ENCODE results near the gene CD59. TPM values are rescaled to one million over a fixed set of nuclear protein-coding genes. Genes with fewer than 3 reads are reported as not detected.

The CD59 gene
- total and polyA plus RNA-seq, 2 of the 4 experiments (the other 2 are of a cell fraction): 765 to 1,140 TPM

GRCh38 chr11:33656768-33657167 is 79.5 kb downstream of the CD59 start:
- BruUV-seq (replicated peaks): no TSS peak

More at GRCh38 chr11:33656768-33657167, 79.5 kb downstream of the CD59 start:
- Histone ChIP-seq H4K5ac (ENCODE audit: low read depth, low read length) (no peak overlapping the region), H4K20me1 (ENCODE audit: insufficient read depth, low read length) (no peaks in the 10 kb centered on the region), H3K4me2 (ENCODE audit: low read depth, low read length) (no peak overlapping the region), H3K4me1 (ENCODE audit: control insufficient read depth, insufficient read depth, low read length) (peaks cover 3% of the 10 kb centered on the region), H2BK120ac (ENCODE audit: low read depth, low read length) (no peak overlapping the region), H2AFZ (replicated peaks; ENCODE audit: low read length, poor library complexity) (no peak overlapping the region), H3K9me3 (ENCODE audit: control insufficient read depth, insufficient read depth, low read length) (no peaks in the 10 kb centered on the region), H2AK5ac (ENCODE audit: low read depth, low read length) (no peak overlapping the region), H3K56ac (ENCODE audit: extremely low read depth, insufficient read depth, low read length) (no peak overlapping the region), H3K23ac (ENCODE audit: low read depth, low read length) (no peak overlapping the region), H3K27ac (ENCODE audit: insufficient read depth, low read length) (no peak overlapping the region), H3K4me3 (ENCODE audit: insufficient read depth, low read depth, low read length) (no peak overlapping the region), H3K9me1 (ENCODE audit: insufficient read depth, low read length) (peaks cover 2% of the 10 kb centered on the region; the same call in 1 of the 2 replicates), H2AK9ac (replicated peaks; ENCODE audit: low read depth, low read length, poor library complexity) (no peak overlapping the region), H2BK5ac (ENCODE audit: low read depth, low read length, poor library complexity, severe bottlenecking) (no peak overlapping the region), H3K36me3 (ENCODE audit: control insufficient read depth, insufficient read depth, low read length) (no peaks in the 10 kb centered on the region), H4K8ac (ENCODE audit: low read depth in 2 of 2, low read length in 2 of 2) (no peak overlapping the region), H3K18ac (ENCODE audit: low read depth, low read length) (no peak overlapping the region), H2BK15ac (ENCODE audit: low read depth, low read length) (no peak overlapping the region), H4K91ac (ENCODE audit: insufficient read depth, low read depth, low read length) (no peak overlapping the region), H2BK20ac (ENCODE audit: low read depth, low read length) (no peak overlapping the region), H3K14ac (replicated peaks; ENCODE audit: low read depth, low read length) (no peak overlapping the region), H3K27me3 (ENCODE audit: control insufficient read depth, insufficient read depth, low read length) (no peaks in the 10 kb centered on the region), H3K9ac (ENCODE audit: low read depth, low read length) (no peak overlapping the region), H3K79me1 (ENCODE audit: low read depth in 1 of 2, low read length in 2 of 2) (no peaks in the 10 kb centered on the region), H3K4ac (ENCODE audit: low read depth, low read length) (no peak overlapping the region)
- no peak for DNase-seq
- 93% methylated on average over 3 of the region's 7 CpGs; no CpG with 5 or more reads in 1 of the 2 experiments for WGBS, 2 experiments (ENCODE audit: extremely low coverage in 2 of 2, insufficient read length in 1 of 2)
- TF ChIP-seq CTCF (conservative IDR thresholded peaks at IDR 0.05; ENCODE audit: low read depth, low read length) (no peak), MAFK (IDR thresholded peaks at IDR 0.05; ENCODE audit: low read depth, low read length) (no peak), RFX5 (IDR thresholded peaks at IDR 0.05; ENCODE audit: low read depth, low read length) (no peak), RCOR1 (IDR thresholded peaks at IDR 0.05; ENCODE audit: insufficient replicate concordance, low read length) (no peak), RAD21 (IDR thresholded peaks at IDR 0.05; ENCODE audit: low read length) (no peak), MXI1 (IDR thresholded peaks at IDR 0.05; ENCODE audit: borderline replicate concordance, low read depth, low read length) (no peak), CHD1 (IDR thresholded peaks at IDR 0.05; ENCODE audit: low read depth, low read length) (no peak), NFE2L2 (IDR thresholded peaks at IDR 0.05; ENCODE audit: low read depth, low read length) (no peak), SMC3 (IDR thresholded peaks at IDR 0.05; ENCODE audit: low read depth, low read length) (no peak)
- TF ChIP-seq, protein P1, sequence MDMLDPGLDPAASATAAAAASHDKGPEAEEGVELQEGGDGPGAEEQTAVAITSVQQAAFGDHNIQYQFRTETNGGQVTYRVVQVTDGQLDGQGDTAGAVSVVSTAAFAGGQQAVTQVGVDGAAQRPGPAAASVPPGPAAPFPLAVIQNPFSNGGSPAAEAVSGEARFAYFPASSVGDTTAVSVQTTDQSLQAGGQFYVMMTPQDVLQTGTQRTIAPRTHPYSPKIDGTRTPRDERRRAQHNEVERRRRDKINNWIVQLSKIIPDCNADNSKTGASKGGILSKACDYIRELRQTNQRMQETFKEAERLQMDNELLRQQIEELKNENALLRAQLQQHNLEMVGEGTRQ (IDR thresholded peaks at IDR 0.05; ENCODE audit: low read depth, low read length): no peak
- TF ChIP-seq, protein P2, sequence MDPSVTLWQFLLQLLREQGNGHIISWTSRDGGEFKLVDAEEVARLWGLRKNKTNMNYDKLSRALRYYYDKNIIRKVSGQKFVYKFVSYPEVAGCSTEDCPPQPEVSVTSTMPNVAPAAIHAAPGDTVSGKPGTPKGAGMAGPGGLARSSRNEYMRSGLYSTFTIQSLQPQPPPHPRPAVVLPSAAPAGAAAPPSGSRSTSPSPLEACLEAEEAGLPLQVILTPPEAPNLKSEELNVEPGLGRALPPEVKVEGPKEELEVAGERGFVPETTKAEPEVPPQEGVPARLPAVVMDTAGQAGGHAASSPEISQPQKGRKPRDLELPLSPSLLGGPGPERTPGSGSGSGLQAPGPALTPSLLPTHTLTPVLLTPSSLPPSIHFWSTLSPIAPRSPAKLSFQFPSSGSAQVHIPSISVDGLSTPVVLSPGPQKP (IDR thresholded peaks at IDR 0.05; ENCODE audit: borderline replicate concordance, low read depth, low read length): no peak
- CTCF ChIA-PET: no interaction called here
- in situ Hi-C loops (cut with MboI; ENCODE audit: low sequenced_read_pairs): no loop called here
- no peak for ATAC-seq (ENCODE audit: low read depth)
- dilution Hi-C loops (cut with HindIII; ENCODE audit: low sequenced_read_pairs, unreplicated experiment): no loop called here
- intact Hi-C loops (cut with micrococcal nuclease): no loop called here
- POLR2A ChIA-PET (ENCODE audit: unreplicated experiment): no interaction called here
